ENCODE results near the gene SIRPA.

SIRPA gene

DNA sequence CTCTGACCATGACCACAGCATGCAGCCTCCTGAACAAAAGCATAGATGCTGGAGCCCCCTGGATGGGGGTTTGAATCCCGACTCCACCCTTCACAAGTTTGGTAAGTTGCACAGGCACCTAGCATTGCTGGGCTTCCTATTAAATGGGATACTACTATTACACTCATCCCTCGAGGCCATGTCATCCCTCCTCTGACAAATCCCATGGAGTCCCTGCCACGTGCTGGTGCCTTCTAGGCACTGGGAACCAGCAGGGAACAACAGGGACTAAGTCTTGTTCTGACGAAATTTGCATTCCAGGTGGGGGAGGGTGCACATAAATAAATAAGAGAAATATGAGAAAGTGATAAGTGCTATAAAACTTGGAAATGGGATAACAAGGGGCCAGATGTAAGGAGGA is 15.3 kb upstream of the SIRPA start:
- H3K27ac ChIP-seq: no peak overlapping the region
- no peaks in the 10 kb centered on the region for H3K36me3 ChIP-seq (replicated peaks)
- H3K4me3 ChIP-seq (ENCODE audit: low read depth, low read length): no peak overlapping the region
- no peak for DNase-seq
- peaks cover 11% of the 10 kb centered on the region for H3K27me3 ChIP-seq (replicated peaks)
- in situ Hi-C loops (cut with HindIII; ENCODE audit: low pct_ligation_motif_present, low sequenced_read_pairs): no loop called here
- no peak for TF ChIP-seq CTCF (IDR thresholded peaks at IDR 0.05; ENCODE audit: low read depth, low read length, missing control alignments)

- Histone ChIP-seq H3K27me3 (replicated peaks) (peaks cover 11% of the 10 kb centered on the region), H3K27ac (no peak overlapping the region), H3K36me3 (replicated peaks) (no peaks in the 10 kb centered on the region), H3K4me3 (ENCODE audit: low read depth, low read length) (no peak overlapping the region)
- in situ Hi-C loops (cut with HindIII; ENCODE audit: low pct_ligation_motif_present, low sequenced_read_pairs): no loop called here
- DNase-seq: no peak
- TF ChIP-seq CTCF (IDR thresholded peaks at IDR 0.05; ENCODE audit: low read depth, low read length, missing control alignments): no peak
These were observed 14.5 kb upstream of the SIRPA start for GRCh38 chr20:1880529-1881239.

GRCh38 chr20:1881240-1881835 is 13.9 kb upstream of the SIRPA start:
- in situ Hi-C loops (cut with HindIII; ENCODE audit: low pct_ligation_motif_present, low sequenced_read_pairs): no loop called here
- Histone ChIP-seq H3K27me3 (replicated peaks) (peaks cover 11% of the 10 kb centered on the region), H3K27ac (no peak overlapping the region), H3K36me3 (replicated peaks) (no peaks in the 10 kb centered on the region), H3K4me3 (ENCODE audit: low read depth, low read length) (no peak overlapping the region)
- TF ChIP-seq CTCF (IDR thresholded peaks at IDR 0.05; ENCODE audit: low read depth, low read length, missing control alignments): no peak
- DNase-seq: no peak

GRCh38 chr20:1882026-1882425 is 13.2 kb upstream of the SIRPA start:
- DNase-seq: no peak
- in situ Hi-C loops (cut with HindIII; ENCODE audit: low pct_ligation_motif_present, low sequenced_read_pairs): no loop called here
- H3K27me3 ChIP-seq (replicated peaks): peaks cover 11% of the 10 kb centered on the region
- H3K4me3 ChIP-seq (ENCODE audit: low read depth, low read length): no peak overlapping the region
- H3K36me3 ChIP-seq (replicated peaks): no peaks in the 10 kb centered on the region
- no peak for TF ChIP-seq CTCF (IDR thresholded peaks at IDR 0.05; ENCODE audit: low read depth, low read length, missing control alignments)
- H3K27ac ChIP-seq: no peak overlapping the region

DNA sequence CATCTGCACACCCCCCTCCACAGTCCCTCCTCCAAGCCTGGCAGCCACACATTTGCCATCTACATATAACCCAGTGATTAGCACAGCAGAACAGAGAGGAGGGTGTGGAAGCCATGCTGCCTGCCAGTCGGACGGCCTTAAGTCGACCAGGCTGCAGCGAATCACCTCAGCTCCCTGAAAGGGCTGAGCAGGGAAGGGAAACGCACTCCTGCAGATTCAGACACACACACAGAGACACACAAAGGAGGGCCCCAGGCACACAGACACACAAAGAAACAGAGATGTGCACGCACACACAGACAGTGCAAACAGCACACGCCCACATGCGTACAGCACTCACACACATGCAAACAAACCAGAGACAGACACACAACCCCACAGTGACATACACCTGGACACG is 11.2 kb upstream of the SIRPA start:
- Histone ChIP-seq H3K4me3 (ENCODE audit: low read depth, low read length) (no peak overlapping the region), H3K27ac (no peak overlapping the region), H3K36me3 (replicated peaks) (no peaks in the 10 kb centered on the region), H3K27me3 (replicated peaks) (peaks cover 11% of the 10 kb centered on the region)
- no peak for DNase-seq
- in situ Hi-C loops (cut with HindIII; ENCODE audit: low pct_ligation_motif_present, low sequenced_read_pairs): no loop called here
- no peak for TF ChIP-seq CTCF (IDR thresholded peaks at IDR 0.05; ENCODE audit: low read depth, low read length, missing control alignments)

All from brain microvascular endothelial cell (primary cell).